Activated CD4-positive, alpha-beta T cell treated with anti-CD3 and anti-CD28 coated beads, Interleukin-2, amount 10 ng/mL, durations not matched to agents 7 days and 5 days (primary cell): Measurements from ENCODE around the gene CRB1. TPM values are rescaled to one million over a fixed set of nuclear protein-coding genes. Genes with fewer than 3 reads are reported as not detected.

Experiments used
- CTCF ChIA-PET: fragments of 350-600 bp; sonication (Branson Sonifier 250); formaldehyde crosslinking; loops from one replicate; lab custom pipeline; 2021; ENCODE audit warnings: antibody characterized with exemption; lab: Charles Lee
- POLR2A ChIA-PET: fragments of 350-600 bp; sonication (Branson Sonifier 250); formaldehyde crosslinking; loops from one replicate; lab custom pipeline; 2021; ENCODE audit warnings: antibody characterized with exemption; lab: Charles Lee
- DNase-seq: peaks from one replicate; pipeline ENCODE4 v3.0.0-alpha.2; 2020
- H3K27ac Mint-ChIP-seq: one replicate; pipeline ENCODE4 v1.8.0; 2021; ENCODE audit warnings: mild to moderate bottlenecking, moderate library complexity, mixed read lengths
- H3K27me3 Mint-ChIP-seq: one replicate; pipeline ENCODE4 v1.8.0; 2021; ENCODE audit warnings: mixed read lengths
- H3K36me3 Mint-ChIP-seq: one replicate; pipeline ENCODE4 v1.8.0; 2021; ENCODE audit warnings: low read depth, mixed read lengths
- H3K4me1 Mint-ChIP-seq: one replicate; pipeline ENCODE4 v1.8.0; 2021; ENCODE audit warnings: mixed read lengths
- H3K4me3 Mint-ChIP-seq: one replicate; pipeline ENCODE4 v1.8.0; 2021; ENCODE audit warnings: mild to moderate bottlenecking, moderate library complexity, mixed read lengths
- H3K9me3 Mint-ChIP-seq: one replicate; pipeline ENCODE4 v1.8.0; 2021; ENCODE audit warnings: mixed read lengths
- total RNA-seq, 2 experiments: library from RNA; stranded (reverse); gene quantifications; one replicate each; pipeline ENCODE4 v1.2.3, GENCODE V29; 2021

CRB1 gene
- total RNA-seq, 2 experiments from 2014 or later, result 0.06 TPM; not detected in 1

DNA sequence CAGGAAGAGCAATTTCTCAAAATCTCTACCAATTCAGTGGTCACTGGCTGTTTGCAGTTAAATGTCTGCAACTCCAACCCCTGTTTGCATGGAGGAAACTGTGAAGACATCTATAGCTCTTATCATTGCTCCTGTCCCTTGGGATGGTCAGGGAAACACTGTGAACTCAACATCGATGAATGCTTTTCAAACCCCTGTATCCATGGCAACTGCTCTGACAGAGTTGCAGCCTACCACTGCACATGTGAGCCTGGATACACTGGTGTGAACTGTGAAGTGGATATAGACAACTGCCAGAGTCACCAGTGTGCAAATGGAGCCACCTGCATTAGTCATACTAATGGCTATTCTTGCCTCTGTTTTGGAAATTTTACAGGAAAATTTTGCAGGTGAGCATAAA, 167.2 kb downstream of the CRB1 start:
- H3K27me3 Mint-ChIP-seq, result peaks cover 3% of the 10 kb centered on the region
- H3K4me3 Mint-ChIP-seq, result no peak overlapping the region
- POLR2A ChIA-PET, result no interaction called here
- DNase-seq, result no peak
- H3K27ac Mint-ChIP-seq, result no peak overlapping the region
- no peaks in the 10 kb centered on the region for H3K9me3 Mint-ChIP-seq
- CTCF ChIA-PET, result no interaction called here
- no peaks in the 10 kb centered on the region for H3K4me1 Mint-ChIP-seq
- no peaks in the 10 kb centered on the region for H3K36me3 Mint-ChIP-seq

DNA sequence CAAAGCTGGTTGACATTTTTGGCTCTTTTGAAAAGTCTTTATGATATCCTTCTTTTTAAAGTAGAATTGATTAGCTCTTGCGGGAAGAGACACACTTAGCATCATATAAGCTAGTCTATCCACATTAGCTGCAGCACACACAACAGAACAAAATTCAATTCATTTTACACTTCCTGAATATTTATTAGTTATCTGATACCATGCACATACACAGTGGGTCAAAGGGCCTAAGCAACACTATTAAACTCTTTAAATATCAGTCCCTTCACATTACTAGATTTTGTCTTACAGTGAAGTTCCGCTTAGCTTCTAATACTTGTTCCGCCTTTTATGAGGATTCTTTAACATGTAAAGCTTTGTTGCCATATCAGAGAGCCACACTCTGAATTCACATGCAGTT, 169.5 kb downstream of the CRB1 start:
- H3K4me3 Mint-ChIP-seq, result no peak overlapping the region
- no peaks in the 10 kb centered on the region for H3K36me3 Mint-ChIP-seq
- no peak overlapping the region for H3K27ac Mint-ChIP-seq
- no peak for DNase-seq
- peaks cover 3% of the 10 kb centered on the region for H3K27me3 Mint-ChIP-seq
- H3K9me3 Mint-ChIP-seq, result no peaks in the 10 kb centered on the region
- ChIA-PET CTCF (no interaction called here), POLR2A (interaction anchor here (0.7 kb wide), 1 partner anchor 15 kb away, joined by 3 read pairs; no protein-coding TSS in a partner anchor)
- no peaks in the 10 kb centered on the region for H3K4me1 Mint-ChIP-seq

DNA sequence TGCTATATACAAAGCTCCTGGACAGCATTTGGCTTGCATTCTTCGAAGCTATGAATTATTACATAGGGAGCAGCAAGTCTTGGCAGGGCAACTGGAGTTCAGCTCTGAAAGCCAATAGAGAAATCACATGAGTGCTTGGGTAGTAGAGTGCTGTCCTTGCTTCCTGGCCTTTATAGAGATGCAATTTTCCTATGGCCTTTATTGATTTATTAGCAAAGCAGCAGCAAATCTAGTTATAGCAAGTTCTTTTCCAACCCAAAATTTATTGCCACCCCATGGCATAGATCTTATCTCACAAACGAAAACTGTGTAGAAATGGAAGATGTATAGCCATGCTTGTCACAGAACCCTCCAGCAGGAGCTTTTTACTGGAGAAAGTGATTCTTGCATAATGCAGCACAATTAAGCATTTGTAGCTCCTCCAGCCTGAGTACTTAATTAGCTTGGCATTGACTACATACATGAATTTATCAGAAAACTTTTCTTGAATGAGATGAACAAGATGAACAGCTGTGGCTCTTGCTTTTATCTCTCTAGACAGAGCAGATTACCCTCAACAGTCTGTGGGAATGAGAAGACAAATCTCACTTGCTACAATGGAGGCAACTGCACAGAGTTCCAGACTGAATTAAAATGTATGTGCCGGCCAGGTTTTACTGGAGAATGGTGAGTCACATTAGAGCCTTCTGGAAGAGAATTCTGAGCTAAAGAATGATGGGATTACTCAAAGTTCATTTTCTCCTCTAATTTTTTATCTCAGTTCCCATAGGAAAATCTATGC, 170.1 kb downstream of the CRB1 start:
- ChIA-PET CTCF (no interaction called here), POLR2A (interaction anchor here (0.7 kb wide), 1 partner anchor 16 kb away, joined by 3 read pairs; no protein-coding TSS in a partner anchor)
- Mint-ChIP-seq H3K4me3 (no peak overlapping the region), H3K36me3 (no peaks in the 10 kb centered on the region), H3K27ac (no peak overlapping the region), H3K27me3 (peaks cover 3% of the 10 kb centered on the region), H3K9me3 (no peaks in the 10 kb centered on the region), H3K4me1 (no peaks in the 10 kb centered on the region)
- no peak for DNase-seq

GRCh38 chr1:197439708-197440280, 171.7 kb downstream of the CRB1 start:
- Mint-ChIP-seq H3K4me3 (no peak overlapping the region), H3K27ac (no peak overlapping the region), H3K27me3 (peaks cover 3% of the 10 kb centered on the region), H3K4me1 (no peaks in the 10 kb centered on the region), H3K36me3 (no peaks in the 10 kb centered on the region), H3K9me3 (no peaks in the 10 kb centered on the region)
- POLR2A ChIA-PET, result no interaction called here
- CTCF ChIA-PET, result no interaction called here
- DNase-seq, result no peak

DNA sequence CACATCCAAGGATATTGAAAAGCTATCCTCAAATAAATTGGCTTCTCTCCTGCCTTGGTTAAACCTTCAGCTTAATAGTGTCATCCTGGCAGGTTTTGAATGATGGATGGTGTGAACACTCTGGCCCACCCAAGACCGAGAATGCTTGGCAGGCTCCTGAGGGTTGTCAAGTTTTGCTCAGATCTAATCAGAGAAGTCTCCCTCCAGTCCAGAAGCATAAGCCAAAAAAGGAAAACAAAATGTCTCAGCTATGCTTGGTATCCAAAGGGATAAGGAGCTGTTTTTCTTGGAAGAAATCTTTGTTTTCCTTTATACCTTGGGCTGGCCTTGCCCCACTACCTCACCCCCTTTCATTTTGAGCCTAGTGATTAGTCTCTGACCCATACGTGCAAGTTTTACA, 172.7 kb downstream of the CRB1 start:
- CTCF ChIA-PET, result no interaction called here
- H3K36me3 Mint-ChIP-seq, result no peaks in the 10 kb centered on the region
- H3K27me3 Mint-ChIP-seq, result peaks cover 3% of the 10 kb centered on the region
- H3K27ac Mint-ChIP-seq, result no peak overlapping the region
- no peaks in the 10 kb centered on the region for H3K9me3 Mint-ChIP-seq
- POLR2A ChIA-PET, result no interaction called here
- H3K4me3 Mint-ChIP-seq, result no peak overlapping the region
- DNase-seq, result no peak
- no peaks in the 10 kb centered on the region for H3K4me1 Mint-ChIP-seq

DNA sequence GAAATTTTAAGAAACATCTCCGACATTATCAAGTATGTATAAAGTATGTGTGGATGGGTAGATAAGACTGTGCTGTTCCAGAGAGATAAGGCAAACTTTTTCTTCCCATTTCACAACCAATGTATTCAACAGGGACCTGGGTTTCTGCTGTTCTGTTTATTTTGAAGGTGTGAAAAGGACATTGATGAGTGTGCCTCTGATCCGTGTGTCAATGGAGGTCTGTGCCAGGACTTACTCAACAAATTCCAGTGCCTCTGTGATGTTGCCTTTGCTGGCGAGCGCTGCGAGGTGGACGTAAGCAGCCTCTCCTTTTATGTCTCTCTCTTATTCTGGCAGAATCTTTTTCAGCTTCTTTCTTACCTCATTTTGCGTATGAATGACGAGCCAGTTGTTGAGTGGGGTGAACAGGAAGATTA, 174.0 kb downstream of the CRB1 start:
- Mint-ChIP-seq H3K4me1 (no peaks in the 10 kb centered on the region), H3K36me3 (no peaks in the 10 kb centered on the region), H3K27me3 (peaks cover 3% of the 10 kb centered on the region), H3K4me3 (no peak overlapping the region), H3K27ac (no peak overlapping the region), H3K9me3 (no peaks in the 10 kb centered on the region)
- no peak for DNase-seq
- POLR2A ChIA-PET, result no interaction called here
- CTCF ChIA-PET, result no interaction called here

GRCh38 chr1:197444755-197445154, 176.7 kb downstream of the CRB1 start:
- DNase-seq, result no peak
- ChIA-PET POLR2A (no interaction called here), CTCF (no interaction called here)
- Mint-ChIP-seq H3K36me3 (no peaks in the 10 kb centered on the region), H3K27ac (no peak overlapping the region), H3K4me3 (no peak overlapping the region), H3K9me3 (no peaks in the 10 kb centered on the region), H3K27me3 (peaks cover 1% of the 10 kb centered on the region), H3K4me1 (no peaks in the 10 kb centered on the region)

DNA sequence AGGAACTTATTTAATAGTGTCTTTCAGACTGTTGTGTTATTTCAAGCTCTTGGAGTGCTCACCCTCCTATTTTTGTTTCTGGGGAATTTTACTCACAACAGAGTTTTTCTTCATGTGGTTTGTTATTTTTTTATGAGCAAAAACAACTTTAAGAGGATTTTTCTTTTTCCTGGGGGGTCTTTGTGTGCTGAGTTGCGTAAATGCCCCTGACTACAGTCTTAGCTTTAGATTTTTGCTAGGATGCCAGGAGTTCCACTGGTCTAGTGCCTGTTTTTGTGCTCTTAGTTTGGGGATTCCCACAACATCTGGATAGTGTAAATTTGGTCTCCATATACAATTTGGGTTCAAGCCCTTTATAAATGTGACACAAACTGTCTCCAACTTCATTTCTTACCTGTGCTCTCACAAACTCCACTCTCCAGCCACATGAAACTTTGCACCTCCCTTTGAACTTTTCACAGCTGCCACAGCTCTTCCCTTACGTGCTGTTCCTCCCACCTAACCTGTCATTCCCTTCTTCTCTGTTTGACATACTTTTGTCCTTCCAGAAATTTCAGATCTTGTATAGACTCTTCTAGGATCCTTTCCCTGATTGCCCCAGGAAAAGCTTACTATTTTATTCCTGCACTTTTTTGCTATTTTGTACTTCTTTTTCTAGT, 180.2 kb downstream of the CRB1 start:
- Mint-ChIP-seq H3K36me3 (no peaks in the 10 kb centered on the region), H3K27ac (no peak overlapping the region), H3K9me3 (no peaks in the 10 kb centered on the region), H3K27me3 (no peaks in the 10 kb centered on the region), H3K4me1 (no peaks in the 10 kb centered on the region), H3K4me3 (no peak overlapping the region)
- CTCF ChIA-PET, result interaction anchor here (0.6 kb wide), 1 partner anchor 61 kb away, joined by 3 read pairs; no protein-coding TSS in a partner anchor
- DNase-seq, result no peak
- POLR2A ChIA-PET, result no interaction called here

DNA sequence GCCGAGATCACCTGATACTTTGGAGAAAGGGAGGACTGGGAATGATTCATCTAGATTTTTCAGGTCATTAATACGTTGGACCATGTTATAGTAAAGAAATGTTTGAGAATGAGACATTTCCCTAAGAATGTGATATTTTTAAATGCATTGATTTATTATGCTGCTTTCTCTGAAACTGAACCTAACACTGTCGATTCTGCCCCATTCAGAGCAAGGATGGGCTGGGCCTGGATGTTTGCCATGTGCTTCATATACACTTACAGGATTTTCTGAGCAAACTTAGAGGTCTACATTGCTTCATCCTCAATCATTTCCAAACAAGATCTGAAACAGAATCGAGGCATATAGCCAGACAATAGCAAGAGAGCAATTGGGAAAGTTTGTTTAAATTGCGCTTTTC, 183.3 kb downstream of the CRB1 start:
- no peak overlapping the region for H3K4me3 Mint-ChIP-seq
- no peak overlapping the region for H3K27ac Mint-ChIP-seq
- CTCF ChIA-PET, result no interaction called here

DNA sequence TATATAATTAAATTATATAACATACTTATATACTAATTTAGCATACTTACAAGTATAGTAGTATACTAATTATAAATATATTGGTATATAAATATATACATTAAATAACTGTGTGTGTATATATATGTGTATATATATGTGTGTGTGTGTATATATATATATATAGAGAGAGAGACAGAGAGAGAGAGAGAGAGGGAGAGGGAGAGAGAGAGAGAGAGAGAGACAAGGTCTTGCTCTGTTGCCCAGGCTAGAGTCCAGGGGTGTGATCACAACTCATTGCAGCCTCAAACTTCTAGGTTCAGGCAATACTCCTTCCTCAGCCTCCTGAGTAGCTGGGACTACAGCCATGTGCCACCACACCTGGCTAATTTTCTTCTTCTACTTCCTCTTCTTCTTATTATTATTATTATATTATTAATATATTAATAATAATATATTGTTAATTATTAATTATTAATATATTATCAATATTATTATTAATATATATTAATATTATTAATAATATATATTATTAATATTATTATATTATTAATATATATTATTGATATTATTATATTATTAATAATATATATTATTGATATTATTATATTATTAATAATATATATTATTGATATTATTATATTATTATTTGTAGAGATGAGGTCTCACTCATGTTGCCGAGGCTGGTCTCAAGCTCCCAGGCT, 185.5 kb downstream of the CRB1 start:
- CTCF ChIA-PET, result interaction anchor here (1.2 kb wide), 1 partner anchor 9 kb away, joined by 4 read pairs; no protein-coding TSS in a partner anchor
- H3K27ac Mint-ChIP-seq, result no peak overlapping the region
- no peaks in the 10 kb centered on the region for H3K36me3 Mint-ChIP-seq
- H3K27me3 Mint-ChIP-seq, result peaks cover 2% of the 10 kb centered on the region
- DNase-seq, result no peak
- H3K4me1 Mint-ChIP-seq, result no peaks in the 10 kb centered on the region
- H3K9me3 Mint-ChIP-seq, result no peaks in the 10 kb centered on the region
- H3K4me3 Mint-ChIP-seq, result no peak overlapping the region
- POLR2A ChIA-PET, result no interaction called here

More for the DNA sequence above, 183.3 kb downstream of the CRB1 start:
- H3K9me3 Mint-ChIP-seq, result no peaks in the 10 kb centered on the region
- POLR2A ChIA-PET, result no interaction called here
- no peaks in the 10 kb centered on the region for H3K27me3 Mint-ChIP-seq
- no peak for DNase-seq
- H3K36me3 Mint-ChIP-seq, result no peaks in the 10 kb centered on the region
- no peaks in the 10 kb centered on the region for H3K4me1 Mint-ChIP-seq

DNA sequence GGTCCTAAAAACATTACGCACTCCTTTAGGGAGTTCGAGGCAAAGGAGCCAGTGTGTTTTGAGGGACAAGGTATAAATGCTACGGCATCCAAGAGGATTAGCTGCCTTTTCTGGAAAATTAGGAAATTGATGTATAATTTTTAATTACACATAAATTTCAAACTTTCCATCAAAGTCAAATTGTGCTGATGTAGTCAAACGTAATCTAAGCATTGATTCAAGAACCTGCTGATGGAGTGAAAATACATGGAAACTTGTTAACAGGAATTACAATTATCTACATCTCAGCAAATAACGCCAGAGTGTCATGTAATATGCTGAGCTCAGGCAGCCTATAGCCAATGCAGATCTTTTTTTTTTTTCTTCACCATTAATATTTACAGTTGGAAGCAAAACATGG, 194.5 kb downstream of the CRB1 start:
- no peak overlapping the region for H3K4me3 Mint-ChIP-seq
- DNase-seq, result no peak
- H3K9me3 Mint-ChIP-seq, result no peaks in the 10 kb centered on the region
- H3K4me1 Mint-ChIP-seq, result no peaks in the 10 kb centered on the region
- no peaks in the 10 kb centered on the region for H3K36me3 Mint-ChIP-seq
- ChIA-PET CTCF (interaction anchor here (1.4 kb wide), 1 partner anchor 8 kb away, joined by 4 read pairs; no protein-coding TSS in a partner anchor), POLR2A (interaction anchor here (0.6 kb wide), 1 partner anchor 313 kb away, joined by 5 read pairs; no protein-coding TSS in a partner anchor)
- H3K27me3 Mint-ChIP-seq, result peaks cover 2% of the 10 kb centered on the region
- H3K27ac Mint-ChIP-seq, result no peak overlapping the region

GRCh38 chr1:197463142-197463541, 195.1 kb downstream of the CRB1 start:
- H3K27ac Mint-ChIP-seq, result no peak overlapping the region
- CTCF ChIA-PET, result interaction anchor here (1.4 kb wide), 1 partner anchor 9 kb away, joined by 4 read pairs; no protein-coding TSS in a partner anchor
- H3K9me3 Mint-ChIP-seq, result no peaks in the 10 kb centered on the region
- H3K36me3 Mint-ChIP-seq, result no peaks in the 10 kb centered on the region
- no peak for DNase-seq
- no peak overlapping the region for H3K4me3 Mint-ChIP-seq
- POLR2A ChIA-PET, result no interaction called here
- no peaks in the 10 kb centered on the region for H3K4me1 Mint-ChIP-seq
- H3K27me3 Mint-ChIP-seq, result no peaks in the 10 kb centered on the region
